GM19455 (cell line): ENCODE measurements around the gene SHISA9.

Experiments
- ATAC-seq: cut with Tn5 transposase; IDR thresholded peaks from one replicate; pipeline ENCODE4 v1.9.1; 2021; ENCODE audit not compliant: unreplicated experiment

SHISA9 gene

DNA sequence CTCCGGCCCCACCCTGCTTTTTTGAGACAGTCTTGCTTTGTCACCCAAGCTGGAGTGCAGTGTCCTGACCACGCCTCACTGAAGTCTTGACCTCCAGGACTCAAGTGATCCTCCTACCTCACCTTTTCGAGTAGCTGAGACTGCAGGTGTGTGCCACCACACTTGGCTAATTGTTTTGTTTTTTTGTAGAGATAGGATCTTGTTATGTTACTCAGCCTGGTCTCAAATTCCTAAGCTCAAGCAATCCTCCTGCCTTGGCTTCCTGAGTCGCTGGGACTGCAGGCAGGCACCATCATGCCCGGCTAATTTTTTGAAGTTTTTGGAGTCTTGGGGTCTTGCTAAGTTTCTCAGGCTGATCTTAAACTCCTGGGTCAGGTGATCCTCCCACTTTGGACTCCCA, 206.7 kb downstream of the SHISA9 start:
- ATAC-seq = no peak

DNA sequence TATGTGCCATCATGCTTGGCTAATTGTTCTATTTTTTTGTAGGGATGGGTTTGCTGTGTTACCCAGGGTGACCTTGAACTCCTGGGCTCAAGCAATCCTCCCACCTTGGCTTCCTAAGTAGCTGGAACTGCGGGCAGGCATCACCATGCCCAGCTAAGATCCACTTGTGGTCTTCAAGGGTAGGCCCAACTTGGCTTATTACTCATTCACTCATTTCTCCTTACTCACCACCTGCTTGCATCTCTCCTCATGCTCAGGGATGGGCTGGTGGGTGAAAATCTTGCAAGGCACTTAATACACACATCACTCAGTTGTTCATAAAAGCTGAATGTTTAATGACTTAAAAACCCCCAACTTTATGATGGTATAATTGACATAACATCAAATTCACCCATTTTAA, 207.8 kb downstream of the SHISA9 start:
- ATAC-seq = no peak

DNA sequence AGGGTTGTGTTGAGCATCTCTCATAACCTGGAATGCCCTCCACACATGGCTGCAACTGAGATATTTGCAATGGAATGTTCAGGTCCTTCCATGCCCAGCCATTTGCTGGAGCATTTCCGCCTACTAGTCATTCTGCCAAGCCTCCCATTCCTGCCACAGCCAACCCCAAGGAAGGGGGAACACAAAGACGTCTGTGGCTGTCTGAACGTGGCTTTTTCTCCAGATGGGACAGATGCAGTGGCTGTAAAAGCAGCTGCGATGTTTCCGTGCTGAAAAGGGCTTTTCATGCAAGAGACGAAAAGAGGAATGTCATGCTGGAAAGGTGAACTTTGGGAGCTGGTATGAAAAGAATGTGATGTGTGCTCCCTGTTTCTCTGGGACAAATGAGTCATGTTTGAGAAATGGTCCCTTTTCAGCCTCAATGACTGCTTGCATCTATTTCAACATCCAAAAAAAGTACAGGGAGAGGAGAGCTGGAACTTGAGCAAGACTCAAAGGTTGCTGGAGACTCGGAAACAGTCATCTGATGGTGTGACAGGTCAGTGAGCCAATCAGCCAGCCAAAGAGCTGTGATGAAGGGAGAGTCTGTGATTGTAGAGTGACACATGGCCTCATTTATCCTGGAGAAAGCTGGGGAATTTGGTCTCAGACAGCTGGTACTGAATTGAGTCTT, 208.9 kb downstream of the SHISA9 start:
- ATAC-seq = no peak

DNA sequence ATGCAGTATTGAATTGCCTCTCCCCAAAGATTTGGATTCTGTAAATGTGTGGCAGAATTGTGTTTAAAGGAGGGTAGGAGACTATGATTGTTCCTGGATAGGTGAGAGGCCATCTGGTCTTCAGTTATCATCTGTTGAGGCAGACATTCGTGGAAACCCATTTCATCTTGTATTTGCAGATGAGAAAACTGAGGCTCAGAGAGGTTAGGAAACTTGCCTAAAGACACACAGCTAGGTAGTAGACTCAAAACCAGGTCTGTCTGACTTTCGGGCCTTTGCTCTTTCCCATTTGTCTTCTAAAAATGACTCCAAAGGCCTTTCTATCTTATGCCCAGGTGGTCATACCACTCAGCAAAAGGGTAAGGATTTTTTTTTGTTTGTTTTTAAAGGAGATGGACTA, 210.3 kb downstream of the SHISA9 start:
- no peak for ATAC-seq

DNA sequence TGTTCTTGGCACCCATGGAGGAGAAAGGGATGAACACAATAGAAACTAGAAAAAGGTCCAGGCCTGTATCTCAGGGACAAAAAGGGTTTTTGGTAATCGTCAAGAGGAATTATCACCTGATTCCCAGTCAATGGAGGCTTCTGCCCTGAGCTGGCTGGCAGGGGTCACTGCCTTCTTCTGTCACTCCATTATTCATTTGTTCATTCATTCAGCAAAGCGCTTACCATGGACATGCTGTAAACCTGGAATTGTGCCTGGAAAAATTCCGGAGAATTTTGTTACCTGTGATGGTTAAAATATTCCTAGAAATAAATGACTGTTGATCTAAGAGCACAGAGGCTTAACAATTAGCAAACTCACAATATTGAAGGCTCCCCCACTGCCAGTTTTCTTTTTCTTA, 212.3 kb downstream of the SHISA9 start:
- ATAC-seq = no peak

DNA sequence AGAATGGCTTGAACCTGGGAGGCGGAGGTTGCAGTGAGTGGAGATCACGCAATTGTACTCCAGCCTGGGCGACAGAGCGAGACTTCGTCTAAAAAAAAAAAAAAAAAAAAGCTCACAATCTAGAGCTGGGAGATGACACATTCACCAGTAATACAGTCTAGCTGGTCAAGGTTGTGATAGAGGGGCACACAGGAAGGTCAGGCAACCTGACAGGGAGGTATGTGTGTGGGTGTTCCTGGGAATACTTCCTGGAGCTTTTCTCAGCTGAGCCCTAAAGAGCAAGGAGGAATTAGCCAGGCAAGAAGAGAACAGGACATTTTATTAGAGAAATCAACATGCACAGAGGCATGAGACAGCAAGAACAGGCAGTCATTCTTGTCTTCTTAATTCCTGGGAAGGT, 216.7 kb downstream of the SHISA9 start:
- no peak for ATAC-seq

DNA sequence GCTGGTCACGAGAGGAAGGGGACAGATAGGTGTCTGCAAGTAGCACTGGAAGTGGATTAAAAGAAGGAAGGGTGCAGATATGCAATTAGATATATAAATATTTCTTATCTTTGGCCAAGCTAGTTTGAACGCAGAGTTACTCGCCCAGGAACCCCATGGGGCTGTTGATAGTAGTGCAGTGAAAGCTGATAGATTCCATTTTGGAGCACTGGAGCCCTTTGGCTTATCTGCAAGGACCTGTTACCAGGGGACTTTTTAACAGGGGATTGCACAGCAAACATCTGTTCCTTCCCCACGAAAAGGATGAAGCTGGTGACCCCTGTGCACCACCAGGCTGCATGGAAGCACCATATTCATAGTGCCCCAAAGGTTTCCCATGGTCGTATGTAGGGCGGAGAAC, 218.7 kb downstream of the SHISA9 start:
- ATAC-seq = no peak

DNA sequence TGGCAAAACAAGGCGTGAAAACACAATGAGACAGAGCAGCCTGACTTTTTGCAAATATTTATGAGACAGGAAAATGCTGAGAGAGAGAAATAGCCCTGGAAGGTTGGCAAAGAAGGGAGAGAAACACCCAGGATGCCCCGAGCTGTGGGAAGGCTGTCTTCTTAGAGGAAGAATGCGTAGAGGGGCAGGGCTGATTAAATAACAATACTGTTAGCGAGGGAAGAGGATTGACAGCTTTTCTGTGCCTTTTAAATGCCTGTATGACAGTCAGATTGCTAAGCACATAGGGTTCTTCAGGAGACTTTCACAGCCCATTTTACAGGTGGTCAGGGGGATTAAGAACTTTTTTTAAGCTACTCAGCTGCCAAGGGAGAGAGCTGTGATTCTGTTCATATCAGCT, 219.2 kb downstream of the SHISA9 start:
- no peak for ATAC-seq

DNA sequence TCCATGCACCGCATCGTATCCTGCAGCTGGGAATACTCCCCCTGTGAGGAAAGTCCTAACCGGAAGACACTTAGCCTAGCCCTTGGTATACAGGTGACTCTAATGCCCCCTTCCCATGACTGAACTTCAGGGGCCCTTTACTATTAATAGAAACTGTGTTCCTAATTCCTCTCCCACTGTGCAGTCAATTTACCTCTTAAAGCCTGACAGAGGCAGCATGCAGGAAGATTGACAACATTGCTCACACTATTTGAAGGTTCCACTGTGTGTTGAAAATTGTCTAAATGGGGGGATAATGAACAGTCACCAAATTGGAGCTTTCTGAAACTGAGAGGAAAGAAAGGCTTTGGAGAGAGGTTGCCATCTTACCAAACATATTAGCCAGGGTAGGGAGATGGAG, 222.6 kb downstream of the SHISA9 start:
- ATAC-seq = no peak

DNA sequence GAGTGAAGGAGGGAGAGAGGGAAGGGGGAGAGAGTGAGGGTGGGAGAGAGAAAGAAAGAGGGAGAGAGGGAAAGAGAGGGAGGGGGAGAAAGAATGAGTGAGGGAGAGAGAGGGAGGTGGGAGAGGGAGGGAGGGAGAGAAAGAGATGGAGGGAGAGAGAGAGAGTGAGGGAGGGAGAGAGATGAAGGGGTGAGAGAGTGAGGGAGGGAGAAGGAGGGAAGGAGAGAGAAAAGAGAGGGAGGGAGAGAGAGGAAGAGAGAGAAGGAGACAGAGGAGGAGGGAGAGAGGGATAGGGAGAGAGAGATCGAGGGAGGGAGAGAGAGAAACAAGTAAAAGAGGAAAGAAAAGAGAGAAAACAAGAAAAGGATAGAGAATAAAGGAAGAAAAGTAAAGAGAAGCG, 225.7 kb downstream of the SHISA9 start:
- no peak for ATAC-seq

DNA sequence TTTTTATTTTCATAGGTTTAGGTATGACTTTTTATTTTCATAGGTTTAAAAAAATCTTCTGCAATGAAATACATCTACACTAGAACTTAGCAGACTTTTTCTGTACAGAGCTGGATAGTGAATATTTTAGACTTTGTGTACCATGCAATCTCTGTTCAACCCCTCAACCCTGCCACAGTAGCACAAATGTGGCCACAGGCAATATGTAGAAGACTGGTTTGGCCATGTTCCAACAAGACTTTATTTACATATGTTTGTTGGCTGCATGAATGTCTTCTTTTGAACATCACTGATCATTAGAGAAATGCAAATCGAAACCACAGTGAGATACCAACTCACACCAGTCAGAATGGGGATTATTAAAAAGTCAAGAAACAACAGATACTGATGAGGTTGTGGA, 229.2 kb downstream of the SHISA9 start:
- ATAC-seq = no peak

DNA sequence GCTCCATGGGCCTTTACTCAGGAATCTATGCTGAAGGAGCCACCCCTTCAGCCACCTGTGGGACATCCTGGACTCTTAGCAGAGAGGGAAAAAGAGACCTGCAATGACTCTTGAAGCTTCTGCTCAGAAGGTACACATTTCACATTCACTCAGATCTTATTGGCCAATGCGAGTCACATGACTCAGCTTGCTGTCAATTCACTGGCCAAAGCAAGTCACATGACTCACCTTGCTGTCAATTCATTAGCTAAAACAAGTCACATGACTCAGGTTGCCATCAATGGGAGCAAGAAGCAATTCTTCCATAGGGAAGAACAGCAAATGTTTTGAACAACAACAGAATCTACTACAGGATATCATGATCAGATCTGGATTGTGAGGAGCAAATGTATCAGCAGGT, 233.4 kb downstream of the SHISA9 start:
- no peak for ATAC-seq

DNA sequence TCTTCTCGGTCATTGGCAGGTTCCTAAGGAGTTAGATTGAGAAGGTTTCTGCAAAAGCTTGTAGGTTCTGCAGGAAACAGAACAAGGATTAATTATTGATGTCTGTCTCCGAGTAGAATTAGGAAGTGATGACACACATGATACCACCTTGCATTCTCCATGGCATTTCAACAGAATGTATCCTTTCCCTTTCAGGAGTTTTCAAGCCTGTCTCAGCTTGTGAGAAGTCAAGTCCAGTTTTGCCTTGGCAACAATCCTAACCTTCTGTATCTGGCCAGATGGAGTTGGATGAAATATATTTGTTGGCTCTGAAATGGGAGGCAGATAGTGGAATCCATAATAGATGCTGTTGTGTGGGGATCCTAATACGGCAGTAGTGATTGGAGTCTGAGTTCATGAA, 235.5 kb downstream of the SHISA9 start:
- no peak for ATAC-seq

DNA sequence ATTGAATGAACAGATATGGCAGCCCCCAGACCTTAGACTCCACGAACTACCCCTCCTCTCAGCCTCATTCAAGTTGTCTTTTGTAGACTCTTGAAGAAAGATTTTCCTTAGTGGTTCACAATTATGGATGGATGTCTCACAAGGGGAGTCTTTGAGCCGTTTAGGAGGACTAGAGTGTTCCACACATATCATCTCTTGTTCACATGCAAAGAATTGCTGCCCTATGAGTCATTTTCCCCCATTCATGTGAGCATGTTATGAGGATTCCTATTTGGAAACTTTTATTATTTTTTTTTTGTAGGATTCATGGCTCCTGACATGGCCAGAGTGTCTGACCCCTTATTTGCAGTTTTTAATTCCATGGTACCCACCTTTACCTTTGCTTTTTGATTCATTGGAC, 237.1 kb downstream of the SHISA9 start:
- no peak for ATAC-seq

DNA sequence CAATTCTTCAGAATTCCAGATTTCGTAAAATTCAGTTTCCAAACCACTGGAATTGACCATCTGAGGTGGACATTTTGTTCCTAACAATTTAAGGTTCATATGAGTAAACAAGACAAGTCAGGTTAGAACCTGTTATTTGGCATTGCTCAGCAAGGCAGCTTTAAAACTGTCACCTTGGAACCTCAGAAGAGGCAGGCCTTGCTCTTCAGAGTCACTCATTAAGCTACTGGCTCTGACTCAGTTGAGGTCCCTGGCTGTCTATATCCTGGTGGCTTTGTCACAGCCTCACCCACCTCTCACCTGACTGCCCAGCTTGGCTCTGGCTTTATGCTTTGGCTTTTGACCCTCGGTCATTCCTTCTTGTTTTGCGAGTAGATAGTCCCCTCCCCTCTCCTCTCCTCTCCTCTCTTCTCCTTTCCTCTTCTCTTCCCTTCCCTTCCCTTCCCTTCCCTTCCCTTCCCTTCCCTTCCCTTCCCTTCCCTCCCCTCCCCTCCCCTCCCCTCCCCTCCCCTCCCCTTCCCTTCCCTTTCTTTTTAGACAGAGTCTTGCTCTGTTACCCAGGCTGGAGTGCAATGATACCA, 238.4 kb downstream of the SHISA9 start:
- ATAC-seq = no peak

DNA sequence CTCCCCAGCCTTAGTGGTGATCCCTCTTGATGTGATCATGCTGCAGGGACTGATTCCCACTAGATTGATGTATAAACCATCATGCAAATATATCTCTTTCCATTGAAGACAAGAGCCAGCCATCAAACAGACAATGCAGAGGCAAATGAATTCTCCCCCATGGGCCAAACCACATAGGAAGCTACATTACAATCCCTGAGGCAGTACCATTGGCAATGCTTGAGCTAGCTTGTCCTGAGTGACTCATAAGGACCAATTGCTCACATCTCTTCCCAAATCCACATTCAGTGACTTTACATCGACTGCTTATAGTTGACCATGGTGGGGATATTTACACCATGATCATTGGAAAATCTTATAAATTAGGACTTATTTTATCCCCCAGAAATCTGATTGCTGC, 242.2 kb downstream of the SHISA9 start:
- ATAC-seq = no peak

DNA sequence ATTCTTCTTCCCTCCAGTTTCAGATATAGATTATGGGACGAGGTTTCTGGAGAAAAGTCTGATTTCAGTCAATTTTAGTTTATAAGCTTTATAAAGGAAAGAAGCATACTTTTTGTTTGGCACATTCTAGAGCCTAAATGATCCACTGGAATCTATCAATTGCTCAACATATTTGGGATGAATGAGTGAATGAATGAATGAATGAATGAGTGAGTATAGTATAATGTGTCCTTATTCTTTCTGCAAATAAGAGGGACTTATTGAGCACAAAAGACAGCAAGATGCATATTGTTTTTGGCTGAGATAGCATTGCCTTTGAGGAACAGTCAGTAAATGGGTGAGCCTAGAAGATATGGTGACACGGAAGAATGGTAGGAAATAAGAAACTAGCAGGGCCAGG, 245.4 kb downstream of the SHISA9 start:
- ATAC-seq = no peak

DNA sequence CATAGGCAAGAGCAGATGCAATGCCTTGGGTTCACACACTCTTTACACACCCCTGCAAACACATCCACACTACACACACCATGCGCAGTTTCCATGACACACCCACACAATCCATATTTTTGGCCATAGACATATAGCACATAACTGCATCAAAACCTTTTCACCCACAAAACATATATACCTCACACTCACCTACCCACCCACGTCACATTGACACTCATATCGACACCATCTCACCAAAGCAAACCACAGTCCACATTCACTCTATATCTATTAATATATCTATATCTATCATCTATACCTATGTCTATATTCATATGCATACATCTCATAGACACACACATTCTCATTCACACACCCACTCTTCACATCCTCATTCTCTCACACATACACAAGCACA, 246.9 kb downstream of the SHISA9 start:
- ATAC-seq = no peak

DNA sequence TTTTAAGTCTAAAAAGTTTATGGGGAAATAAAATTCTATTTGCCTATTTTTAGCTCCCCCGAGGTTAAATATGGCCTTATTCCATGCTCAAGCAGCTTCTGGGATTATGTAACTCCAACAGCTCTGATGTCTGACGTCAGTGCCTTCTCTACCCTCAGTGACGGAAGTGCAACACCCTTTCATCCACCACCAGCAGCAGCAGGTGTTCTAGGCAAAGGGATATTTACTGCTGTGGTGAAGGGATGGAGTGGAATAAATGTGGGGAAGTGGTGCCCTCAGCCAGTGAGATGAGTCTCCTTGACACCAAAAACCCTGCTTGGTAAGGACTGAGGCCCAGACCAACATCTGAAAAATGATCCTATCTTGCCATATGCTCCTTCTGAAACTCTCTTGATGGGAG, 247.4 kb downstream of the SHISA9 start:
- ATAC-seq = no peak

DNA sequence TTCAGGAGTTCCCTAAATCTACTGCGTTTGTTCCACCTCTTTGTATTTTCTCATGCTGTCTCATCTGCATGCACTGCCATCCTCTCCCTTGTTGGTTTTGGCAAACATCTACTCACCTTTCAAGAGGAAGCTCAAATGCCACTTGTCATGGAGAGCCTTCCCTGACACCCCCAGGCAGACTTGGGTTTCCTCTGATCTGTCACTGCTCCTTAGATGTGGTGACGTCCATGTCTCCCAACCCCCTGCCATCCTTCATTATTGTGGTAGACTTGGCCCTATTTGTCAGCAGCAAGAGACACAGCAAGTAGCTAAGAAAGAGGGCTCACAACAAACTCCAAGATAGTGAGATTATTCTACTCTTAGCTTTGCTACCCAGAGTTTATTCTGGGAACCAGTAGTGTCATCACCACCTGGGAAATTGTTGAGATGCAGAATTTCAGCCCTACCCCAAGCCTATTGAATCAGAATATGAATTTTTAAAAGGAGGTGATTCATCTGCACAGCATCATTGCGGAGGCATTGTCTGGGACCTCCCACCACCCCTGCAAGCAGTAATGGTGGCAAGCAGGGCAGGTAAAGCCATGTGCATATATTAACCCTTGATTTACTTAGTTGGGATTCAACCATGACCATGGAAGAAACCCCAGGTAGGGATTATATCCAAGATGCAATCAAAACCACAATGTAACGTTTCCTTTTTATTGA, 248.9 kb downstream of the SHISA9 start:
- ATAC-seq = no peak

DNA sequence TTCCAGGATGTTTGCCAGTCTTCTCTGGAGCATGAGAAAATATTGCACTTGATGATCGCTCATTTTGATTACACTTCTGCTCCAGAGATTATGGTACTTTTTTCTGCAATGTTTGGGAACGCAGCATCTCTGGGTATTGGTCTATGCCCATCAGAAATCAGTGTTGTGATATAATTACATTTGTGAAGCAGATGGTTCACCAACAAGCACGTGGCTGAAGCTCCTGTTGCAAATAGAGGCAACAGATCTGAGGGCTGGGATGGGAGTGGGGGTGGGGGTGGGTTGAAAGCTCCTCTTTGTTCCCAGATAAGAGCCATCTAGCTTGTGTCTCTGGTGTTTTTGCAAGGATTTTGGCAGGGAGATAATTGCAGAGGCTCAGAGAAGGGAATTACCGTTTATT, 252.3 kb downstream of the SHISA9 start:
- no peak for ATAC-seq

DNA sequence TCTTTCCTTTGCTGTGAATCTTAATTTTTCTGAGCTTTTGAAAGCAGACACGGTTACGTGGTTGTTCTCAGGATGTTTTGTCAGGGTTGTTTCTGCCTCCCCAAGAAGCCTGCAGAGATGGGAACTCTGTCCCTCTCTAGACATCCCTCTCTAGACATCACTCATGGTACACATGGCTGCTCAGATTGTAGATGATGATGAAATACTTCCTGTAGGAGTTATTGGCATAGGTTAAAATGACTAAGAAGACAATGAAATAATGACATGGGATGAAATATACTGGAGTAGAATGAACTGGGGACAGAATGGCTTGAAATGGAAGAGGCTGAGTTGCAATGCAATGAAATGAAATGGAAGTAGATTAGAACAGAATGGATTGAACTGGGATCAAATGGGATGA, 253.4 kb downstream of the SHISA9 start:
- ATAC-seq = no peak

DNA sequence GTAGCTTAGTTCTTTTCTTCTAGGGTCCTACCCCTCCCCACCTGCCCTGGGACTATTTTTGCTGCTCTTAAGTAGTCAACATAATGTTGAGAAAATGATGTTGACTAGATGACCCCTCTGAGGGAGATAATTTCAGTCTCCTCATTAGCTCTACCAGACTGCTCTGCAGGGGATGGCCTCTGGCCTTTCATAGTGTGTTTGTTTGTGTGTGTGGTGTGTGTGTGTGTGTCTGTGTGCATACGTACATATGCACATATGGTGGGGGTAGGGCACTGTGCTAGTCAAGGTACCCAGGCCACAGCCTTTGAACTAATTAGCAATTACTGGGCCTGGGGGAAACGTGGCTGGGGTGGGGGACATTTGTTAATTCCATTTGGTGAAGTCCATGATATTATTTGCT, 254.0 kb downstream of the SHISA9 start:
- no peak for ATAC-seq
